Umbilical cord (tissue), 2 donors: ENCODE data around the gene PRKCG. TPM values are rescaled to one million over a fixed set of nuclear protein-coding genes. Genes with fewer than 3 reads are reported as not detected.
"Not testable (repeated sequence)": the region's sequence is repeated elsewhere in the genome, so short reads cannot be mapped to it uniquely, and the experiment has no call there.

ENCODE experiments used
- DNase-seq: peaks from one replicate; pipeline ENCODE4 v3.0.0-alpha.2; 2015; ENCODE audit warnings: low spot score
- total RNA-seq: library from RNA; depleted of rRNA; stranded (reverse); fragments of >200 nt; gene quantifications from one replicate; pipeline ENCODE4 v1.2.3, GENCODE V29; 2014; ENCODE audit warnings: low replicate concordance; ENCODE audit not compliant: insufficient read depth

The PRKCG gene
- total RNA-seq, result not detected

- DNase-seq, result no peak
These were observed at the start of gene PRKCG for GRCh38 chr19:53881482-53882390. PRKCG (plus strand) TSS chr19:53882197; CDS start chr19:53882495, 298 bp downstream.

- not testable (repeated sequence) for DNase-seq
These were observed 49.1 kb upstream of the PRKCG start for GRCh38 chr19:53832861-53833260.

GRCh38 chr19:53838446-53838845 lies 43.6 kb upstream of the PRKCG start:
- not testable (repeated sequence) for DNase-seq

- DNase-seq, result not testable (repeated sequence)
These were observed 41.8 kb upstream of the PRKCG start for GRCh38 chr19:53840241-53840640.

GRCh38 chr19:53840914-53841313 lies 41.1 kb upstream of the PRKCG start:
- not testable (repeated sequence) for DNase-seq

GRCh38 chr19:53844849-53845246 lies 37.1 kb upstream of the PRKCG start:
- no peak for DNase-seq

- DNase-seq, result no peak
These were observed 34.4 kb upstream of the PRKCG start for GRCh38 chr19:53847555-53847954.

GRCh38 chr19:53849237-53849676 lies 32.7 kb upstream of the PRKCG start:
- no peak for DNase-seq

- DNase-seq, result no peak
These were observed 28.3 kb upstream of the PRKCG start for GRCh38 chr19:53853707-53854106.

- DNase-seq, result no peak
These were observed 17.6 kb upstream of the PRKCG start for GRCh38 chr19:53864308-53864836.

- no peak for DNase-seq
These were observed 16.5 kb upstream of the PRKCG start for GRCh38 chr19:53865523-53865917.

GRCh38 chr19:53865918-53866864 lies 15.8 kb upstream of the PRKCG start:
- DNase-seq, result peak; percentile 89

GRCh38 chr19:53866865-53867224 lies 15.2 kb upstream of the PRKCG start:
- no peak for DNase-seq

- peak; percentile 100 for DNase-seq
These were observed 14.5 kb upstream of the PRKCG start, which contains the start of gene MYADM for GRCh38 chr19:53867225-53868090. MYADM (plus strand) TSS chr19:53867883; CDS start chr19:53873530, 5,647 bp downstream.

GRCh38 chr19:53868091-53868891 lies 13.7 kb upstream of the PRKCG start:
- peak; percentile 76 for DNase-seq

- DNase-seq, result peak; percentile 97
These were observed 12.8 kb upstream of the PRKCG start for GRCh38 chr19:53868892-53869804.

- DNase-seq, result not testable (repeated sequence)
These were observed 12.1 kb upstream of the PRKCG start for GRCh38 chr19:53869805-53870484.

GRCh38 chr19:53870485-53870844 lies 11.5 kb upstream of the PRKCG start:
- DNase-seq, result peak; percentile 51
